GM12865 (cell line): ENCODE measurements around the gene CYTH4.

ENCODE experiments used
- DNase-seq: peaks from one replicate; pipeline ENCODE4 v3.0.0; 2010; ENCODE audit warnings: low read depth
- H3K4me3 ChIP-seq: 2 replicates; pipeline ENCODE4 v1.5.1; 2011; ENCODE audit warnings: mild to moderate bottlenecking, low read depth, low read length, control low read depth
- CTCF ChIP-seq: IDR thresholded peaks from 2 replicates; pipeline ENCODE4 v1.5.1; 2011; ENCODE audit warnings: low read length, control low read depth, low read depth, inconsistent platforms; ENCODE audit not compliant: insufficient read depth; ENCODE audit errors: missing control alignments

CYTH4 gene

GRCh38 chr22:37318364-37319109, 36.2 kb downstream of the CYTH4 start:
- H3K4me3 ChIP-seq = no peak overlapping the region
- TF ChIP-seq CTCF = no peak
- DNase-seq = no peak

GRCh38 chr22:37319469-37319868, 37.2 kb downstream of the CYTH4 start:
- H3K4me3 ChIP-seq = no peak overlapping the region
- no peak for TF ChIP-seq CTCF
- no peak for DNase-seq

GRCh38 chr22:37320726-37321677, 38.7 kb downstream of the CYTH4 start:
- TF ChIP-seq CTCF = no peak
- H3K4me3 ChIP-seq = no peak overlapping the region
- no peak for DNase-seq

- H3K4me3 ChIP-seq = no peak overlapping the region
- no peak for DNase-seq
- TF ChIP-seq CTCF = no peak
These were observed 42.2 kb downstream of the CYTH4 start for GRCh38 chr22:37324340-37325038.

GRCh38 chr22:37325039-37325395, 42.7 kb downstream of the CYTH4 start:
- TF ChIP-seq CTCF = no peak
- no peak overlapping the region for H3K4me3 ChIP-seq
- DNase-seq = no peak

- no peak for TF ChIP-seq CTCF
- no peak overlapping the region for H3K4me3 ChIP-seq
- DNase-seq = no peak
These were observed 44.4 kb downstream of the CYTH4 start for GRCh38 chr22:37326726-37327125.
